ENCODE measurements around the gene OTUD7B. TPM values are rescaled to one million over a fixed set of nuclear protein-coding genes. Genes with fewer than 3 reads are reported as not detected.

The OTUD7B gene
- total and polyA plus RNA-seq, 9 of the 15 experiments (the other 6 are each of a cell fraction or from before 2014, with no cell fraction given), result 0.96 to 18.8 (median 7.4) TPM

- H3K4me2 ChIP-seq (ENCODE audit: insufficient read depth, low read length), result no peak overlapping the region
- FAIRE-seq, result no peak
- in situ Hi-C loops (cut with MboI), result no loop called here
- peaks cover 42% of the 10 kb centered on the region for H3K36me3 ChIP-seq (ENCODE audit: control insufficient read depth, insufficient read depth, low read length)
- no peak overlapping the region for H3K4me3 ChIP-seq
- H3K79me2 ChIP-seq (ENCODE audit: control insufficient read depth, insufficient read depth, low read length), result peaks cover 23% of the 10 kb centered on the region
- ATAC-seq, result no peak
- H2AFZ ChIP-seq (ENCODE audit: low read depth, low read length), result no peak overlapping the region
- no peaks in the 10 kb centered on the region for H3K27me3 ChIP-seq (ENCODE audit: control insufficient read depth in 2 of 2, insufficient read depth in 2 of 2, low read length in 2 of 2)
- no peaks in the 10 kb centered on the region for H3K9me3 ChIP-seq (replicated peaks; ENCODE audit: control insufficient read depth, insufficient read depth, low read depth, low read length)
- POLR2A ChIA-PET, result interaction anchor here (1.0 kb wide), 2 partner anchors 9 to 13 kb away, joined by 3 to 5 read pairs; no protein-coding TSS in a partner anchor
- CTCF ChIA-PET (ENCODE audit: low intra/inter-chr PET ratio), result no interaction called here
- no peak for DNase-seq (ENCODE audit: extremely low read depth in 1 of 4, low spot score in 3 of 4)
- no peaks in the 10 kb centered on the region for H3K9me1 ChIP-seq (ENCODE audit: control insufficient read depth, insufficient read depth, low read length)
- intact Hi-C loops (cut with micrococcal nuclease), result no loop called here
- 94% methylated on average over 3 of the region's 3 CpGs for WGBS (ENCODE audit: insufficient coverage, low coverage, missing lambda C conversion rate)
- H3K27ac ChIP-seq (ENCODE audit: extremely low read depth, low read depth, low read length), result no peak overlapping the region
- TF ChIP-seq TFE3 (CRISPR knock-in tag; IDR thresholded peaks at IDR 0.05) (peak; percentile 46), ZNF592 (IDR thresholded peaks at IDR 0.05) (no peak)
- no TSS peak for BruUV-seq (replicated peaks)
- H4K20me1 ChIP-seq (replicated peaks; ENCODE audit: control insufficient read depth, insufficient read depth, low read length), result no peaks in the 10 kb centered on the region; the same call in 1 of the 2 replicates
- H3K9ac ChIP-seq (ENCODE audit: insufficient read depth in 1 of 2, low read depth in 2 of 2, low read length in 2 of 2), result no peak overlapping the region
- no peaks in the 10 kb centered on the region for H3K4me1 ChIP-seq (replicated peaks in 1 of 2; ENCODE audit: control insufficient read depth in 2 of 2, insufficient read depth in 2 of 2, low read length in 2 of 2)
Observed at GRCh38 chr1:149977345-149977744, 33.2 kb downstream of the OTUD7B start.

All from K562 (cell line).